Measurements from ENCODE around the gene PUM1. TPM values are rescaled to one million over a fixed set of nuclear protein-coding genes. Genes with fewer than 3 reads are reported as not detected.

PUM1 gene
- total and polyA plus RNA-seq, 2 of the 8 experiments (the other 6 are each of a cell fraction or from before 2014, with no cell fraction given) = 122 to 177 TPM

- TF ChIP-seq CHD7 (IDR thresholded peaks at IDR 0.05; ENCODE audit: insufficient replicate concordance, low read length) (no peak), POLR2AphosphoS5 (IDR thresholded peaks at IDR 0.05; ENCODE audit: low read depth, low read length) (no peak), KDM5A (IDR thresholded peaks at IDR 0.05; ENCODE audit: low read length) (no peak), EP300 (IDR thresholded peaks at IDR 0.05; ENCODE audit: borderline replicate concordance in 1 of 2, low read depth in 2 of 2, low read length in 2 of 2) (no peak), YY1 (IDR thresholded peaks at IDR 0.05; ENCODE audit: low read depth, low read length) (no peak), SP2 (IDR thresholded peaks at IDR 0.05; ENCODE audit: low read length) (no peak), TAF7 (optimal IDR thresholded peaks at IDR 0.05; ENCODE audit: borderline replicate concordance, low read depth, low read length) (no peak)
These were observed 37.0 kb upstream of the PUM1 start (continued) for GRCh38 chr1:31102501-31102950.

Data from H1 (cell line).